GM12878 (cell line): ENCODE measurements around the gene TNFAIP8L1. TPM values are rescaled to one million over a fixed set of nuclear protein-coding genes. Genes with fewer than 3 reads are reported as not detected.

ENCODE experiments used
- ATAC-seq: fragments of 200-7000 bp; cut with Tn5 transposase; 3 replicates; pipeline ENCODE4 v1.9.1; 2020; ENCODE audit warnings: mild to moderate bottlenecking, moderate library complexity
- BruUV-seq: library from RNA; stranded (reverse); fragments of 400-500 nt; replicated peaks from 2 replicates; lab custom pipeline; 2021; lab: Mats Ljungman, UMichigan
- CTCF ChIA-PET: fragments of 300-600 bp; sonication (Branson Sonifier 250); formaldehyde crosslinking; extraction: SDS; loops from one replicate; lab custom pipeline; 2021; ENCODE audit warnings: inconsistent platforms; lab: Yijun Ruan, JAX
- POLR2A ChIA-PET: fragments of 350-600 bp; formaldehyde crosslinking; extraction: SDS; loops from one replicate; lab custom pipeline; 2021; ENCODE audit warnings: inconsistent platforms; lab: Charles Lee
- RAD21 ChIA-PET: fragments of 300-600 bp; sonication (Branson Sonifier 250); formaldehyde crosslinking; loops from one replicate; lab custom pipeline; 2023; ENCODE audit warnings: antibody characterized with exemption; ENCODE audit not compliant: unreplicated experiment; lab: Charles Lee
- SMC1A ChIA-PET: fragments of 300-600 bp; sonication (Branson Sonifier 250); formaldehyde crosslinking; loops from one replicate; lab custom pipeline; 2023; ENCODE audit not compliant: unreplicated experiment, uncharacterized antibody; lab: Charles Lee
- DNase-seq: peaks from one replicate; pipeline ENCODE4 v3.0.0-alpha.2; 2011; ENCODE audit warnings: low read depth, low spot score
- FAIRE-seq: peaks from 3 replicates; lab custom pipeline; 2011; peaks lifted over from hg19 to GRCh38; lab: Jason Lieb, UNC
- H2AFZ ChIP-seq: 2 replicates; pipeline ENCODE4 v1.6.0; 2011; ENCODE audit warnings: low read depth, low read length, control low read depth; ENCODE audit not compliant: control insufficient read depth
- H3K27ac ChIP-seq: 2 replicates; pipeline ENCODE4 v1.5.1; 2011; ENCODE audit warnings: control low read depth; ENCODE audit not compliant: control insufficient read depth, insufficient read depth
- H3K27me3 ChIP-seq, 2 experiments: replicated peaks in 1 of 2; 2 replicates each; pipeline versions ENCODE4 v1.6.0 to v1.6.1; 2011; ENCODE audit warnings: low read length in 1 of 2; ENCODE audit not compliant: control insufficient read depth in 2 of 2, insufficient read depth in 2 of 2
- H3K36me3 ChIP-seq, 2 experiments: 2 replicates each; pipeline ENCODE4 v1.5.1; 2011; ENCODE audit warnings: low read length in 1 of 2; ENCODE audit not compliant: control insufficient read depth in 2 of 2, insufficient read depth in 2 of 2
- H3K4me1 ChIP-seq: 2 replicates; pipeline ENCODE4 v1.6.1; 2011; ENCODE audit warnings: mild to moderate bottlenecking, low read length, moderate library complexity, mixed read lengths; ENCODE audit not compliant: control insufficient read depth, insufficient read depth
- H3K4me2 ChIP-seq: 2 replicates; pipeline ENCODE4 v1.6.0; 2011; ENCODE audit warnings: control low read depth; ENCODE audit not compliant: control insufficient read depth, insufficient read depth
- H3K4me3 ChIP-seq: fragments of 200-600 bp; sonication (generic); 2 replicates; pipeline ENCODE4 v1.5.1; 2016
- H3K79me2 ChIP-seq: 2 replicates; pipeline ENCODE4 v1.6.0; 2011; ENCODE audit warnings: low read length; ENCODE audit not compliant: control insufficient read depth, insufficient read depth
- H3K9ac ChIP-seq: 2 replicates; pipeline ENCODE4 v1.8.0; 2011; ENCODE audit warnings: low read length, control low read depth, mixed read lengths; ENCODE audit not compliant: control insufficient read depth, insufficient read depth
- H3K9me3 ChIP-seq: replicated peaks from 3 replicates; pipeline ENCODE4 v1.5.1; 2011; ENCODE audit warnings: mild to moderate bottlenecking, low read length; ENCODE audit not compliant: control insufficient read depth, insufficient read depth
- H4K20me1 ChIP-seq: 2 replicates; pipeline ENCODE4 v1.6.0; 2011; ENCODE audit not compliant: control insufficient read depth, insufficient read depth
- POLR2A ChIP-seq: IDR thresholded peaks from 2 replicates; pipeline ENCODE4 v1.6.1; 2011; ENCODE audit warnings: low read depth, mild to moderate bottlenecking, low read length
- SRF ChIP-seq, 2 experiments: IDR thresholded peaks; 2 replicates each; pipeline ENCODE4 v1.6.1; 2011; ENCODE audit warnings: low read depth in 2 of 2, low read length in 2 of 2, mild to moderate bottlenecking in 1 of 2, moderate library complexity in 1 of 2
- ZZZ3 ChIP-seq: IDR thresholded peaks from 2 replicates; pipeline ENCODE4 v1.6.1; 2011; ENCODE audit warnings: low read depth; ENCODE audit not compliant: control insufficient read depth, insufficient read length
- WGBS: methylation state at CpG from one replicate; pipeline ENCODE4 v1.1.6; 2016; ENCODE audit warnings: low lambda C conversion rate; ENCODE audit not compliant: insufficient replicate concordance, insufficient coverage; ENCODE audit errors: missing lambda C conversion rate; 5-methylcytosine and 5-hydroxymethylcytosine counted together
- in situ Hi-C: fragments of 300-500 bp; cut with MboI; formaldehyde crosslinking; loops from 9 replicates; pipeline ENCODE4 v1.14.3; 2018; ENCODE audit warnings: mixed read lengths
- intact Hi-C: fragments of 100-400 bp; cut with micrococcal nuclease; formaldehyde crosslinking; loops from one replicate; pipeline ENCODE4 v1.14.2; 2022; ENCODE audit not compliant: unreplicated experiment
- polyA plus RNA-seq, 11 experiments: library from polyadenylated mRNA; depleted of rRNA in 4 of 11; unstranded in 6 of 11; stranded (reverse) in 5 of 11; fragments of >200 nt; fragmentation: Nextera tagmentation in 4 of 11; fragmentation: Illumina TruSeq in 1 of 11; extraction: Ambion mirVana in 4 of 11; extraction: Trizol in 1 of 11; gene quantifications; 1 replicate in 1 of 11; 2 replicates in 10 of 11; pipeline versions ENCODE4 v1.2.1 to v1.2.3, GENCODE V29; 2011 to 2016; ENCODE audit warnings: inconsistent platforms in 2 of 11, missing spikeins in 2 of 11, low read depth in 1 of 11
- total RNA-seq, 4 experiments: library from RNA; depleted of rRNA in 3 of 4; stranded (reverse); fragments of >200 nt in 3 of 4; fragmentation: Illumina TruSeq in 1 of 4; extraction: Trizol in 1 of 4; gene quantifications; 2 replicates each; pipeline versions ENCODE4 v1.2.1 to v1.2.3, GENCODE V29; 2013 to 2021

Gene TNFAIP8L1
- total and polyA plus RNA-seq, 10 of the 15 experiments (the other 5 are each of a cell fraction or from before 2014, with no cell fraction given), result 0.93 to 12.7 (median 8.6) TPM

- ChIA-PET RAD21 (no interaction called here), POLR2A (no interaction called here), CTCF (no interaction called here), SMC1A (no interaction called here)
- Histone ChIP-seq H2AFZ (no peak overlapping the region), H4K20me1 (no peaks in the 10 kb centered on the region), H3K79me2 (no peaks in the 10 kb centered on the region; the same call in 1 of the 2 replicates), H3K4me1 (peaks cover 7% of the 10 kb centered on the region; the same call in 1 of the 2 replicates), H3K27ac (no peak overlapping the region), H3K4me2 (no peak overlapping the region), H3K9me3 (no peaks in the 10 kb centered on the region), H3K27me3 (no peaks in the 10 kb centered on the region), H3K4me3 (no peak overlapping the region), H3K9ac (no peak overlapping the region), H3K36me3 (peaks cover 2 to 4% of the 10 kb centered on the region in 2 experiments; a peak in 3 of 4 replicates)
- in situ Hi-C loops, result no loop called here
- TF ChIP-seq POLR2A, result peak; percentile 36
- TF ChIP-seq ZZZ3, result no peak
- DNase-seq (no peak), FAIRE-seq (no peak), ATAC-seq (no peak)
- BruUV-seq, result no TSS peak
- intact Hi-C loops, result no loop called here
- WGBS, result 97% methylated on average over 44 of the region's 44 CpGs
Observed at GRCh38 chr19:4652075-4652474, 12.8 kb downstream of the TNFAIP8L1 start.

DNA sequence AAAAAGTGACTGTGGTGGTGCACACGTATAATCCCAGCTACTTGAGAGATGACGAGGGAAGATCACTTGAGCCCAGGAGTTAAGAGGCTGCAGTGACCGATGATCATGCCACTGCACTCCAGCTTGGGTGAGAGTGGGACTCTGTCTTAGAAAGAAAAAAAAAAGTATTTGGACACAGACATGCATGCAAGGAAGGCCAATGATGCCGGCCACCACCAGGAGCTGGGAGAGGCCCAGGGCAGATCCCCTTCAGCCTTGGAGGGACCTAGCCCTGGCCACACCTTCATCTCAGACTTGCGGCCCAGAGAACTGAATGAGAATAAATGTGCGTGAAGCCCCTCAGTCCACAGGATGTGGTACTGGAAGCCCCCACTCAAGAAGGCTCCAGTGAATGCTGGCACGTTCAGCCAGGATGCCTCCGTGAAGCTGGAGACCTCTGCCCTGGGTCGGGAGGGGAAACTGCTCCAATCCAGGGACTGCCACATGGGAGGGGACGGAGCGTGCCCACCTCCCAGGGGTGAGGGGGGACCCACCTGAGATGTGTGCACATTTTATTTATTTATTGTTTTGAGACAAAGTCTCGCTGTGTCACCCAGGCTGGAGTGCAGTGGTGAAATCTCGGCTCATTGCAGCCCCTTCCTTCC, 14.6 kb downstream of the TNFAIP8L1 start:
- no peaks in the 10 kb centered on the region; the same call in 1 of the 2 replicates for H3K79me2 ChIP-seq
- SMC1A ChIA-PET, result no interaction called here
- peaks cover 8 to 9% of the 10 kb centered on the region in 2 experiments; a peak in 3 of 4 replicates for H3K36me3 ChIP-seq
- H3K9ac ChIP-seq, result no peak overlapping the region
- FAIRE-seq (no peak), ATAC-seq (no peak), DNase-seq (no peak)
- H3K27me3 ChIP-seq, result no peaks in the 10 kb centered on the region
- intact Hi-C loops, result no loop called here
- H3K4me1 ChIP-seq, result no peaks in the 10 kb centered on the region
- RAD21 ChIA-PET, result no interaction called here
- H3K4me2 ChIP-seq, result no peak overlapping the region
- no TSS peak for BruUV-seq
- in situ Hi-C loops, result no loop called here
- H3K9me3 ChIP-seq, result no peaks in the 10 kb centered on the region
- CTCF ChIA-PET, result no interaction called here
- H3K27ac ChIP-seq, result no peak overlapping the region
- no peak overlapping the region for H2AFZ ChIP-seq
- no peak overlapping the region for H3K4me3 ChIP-seq
- TF ChIP-seq POLR2A (peak; percentile 27), SRF (IDR thresholded peaks at IDR 0.05; ENCODE audit: low read depth in 2 of 2, low read length in 2 of 2) (no peak)
- no peaks in the 10 kb centered on the region for H4K20me1 ChIP-seq
- WGBS, result 95% methylated on average over 13 of the region's 13 CpGs
- POLR2A ChIA-PET, result no interaction called here
